Lower leg skin (tissue), 3 donors: ENCODE data around the gene APCDD1L.

Source experiments
- CTCF ChIP-seq, 3 donors: fragments of 450-650 bp; IDR thresholded peaks; one replicate each; pipeline ENCODE4 v1.5.1; 2016; ENCODE audit warnings: antibody characterized with exemption in 3 of 3, mild to moderate bottlenecking in 3 of 3, moderate library complexity in 2 of 3
- POLR2A ChIP-seq, 2 donors: fragments of 450-650 bp; IDR thresholded peaks; one replicate each; pipeline ENCODE4 v1.6.1; 2016 to 2017; ENCODE audit warnings: antibody characterized with exemption in 2 of 2, mild to moderate bottlenecking in 1 of 2, moderate library complexity in 1 of 2

- TF ChIP-seq POLR2A (IDR thresholded peaks at IDR 0.05) (no peak), CTCF (IDR thresholded peaks at IDR 0.05) (no peak)
These were observed 21.1 kb upstream of the APCDD1L start for GRCh38 chr20:58536289-58536688.
